HepG2 (cell line): Measurements from ENCODE around the gene TMEM145. TPM values are rescaled to one million over a fixed set of nuclear protein-coding genes. Genes with fewer than 3 reads are reported as not detected.

Experiments used
- ATAC-seq: fragments of 200-7000 bp; cut with Tn5 transposase; 3 replicates; pipeline ENCODE4 v1.9.1; 2020; ENCODE audit warnings: mild to moderate bottlenecking, moderate library complexity
- BruUV-seq: library from RNA; stranded (reverse); fragments of 400-500 nt; replicated peaks from 2 replicates; lab custom pipeline; 2021; lab: Mats Ljungman, UMichigan
- CTCF ChIA-PET: fragments of 300-600 bp; formaldehyde crosslinking; extraction: SDS; loops from one replicate; lab custom pipeline; 2021; ENCODE audit warnings: low total read pairs, inconsistent platforms, low intra/inter-chr PET ratio; lab: Yijun Ruan, JAX
- POLR2A ChIA-PET: fragments of 350-600 bp; sonication (Branson Sonifier 250); formaldehyde crosslinking; loops from one replicate; lab custom pipeline; 2020; ENCODE audit warnings: antibody characterized with exemption, inconsistent platforms; lab: Yijun Ruan, JAX
- DNase-seq: peaks from one replicate; pipeline ENCODE4 v3.0.0-alpha.2; 2015; ENCODE audit warnings: low spot score
- FAIRE-seq: peaks from 3 replicates; lab custom pipeline; 2011; peaks lifted over from hg19 to GRCh38; lab: Jason Lieb, UNC
- H2AFZ ChIP-seq: one replicate; pipeline ENCODE4 v1.6.1; 2011; ENCODE audit warnings: low read length, inconsistent platforms
- H3K27ac ChIP-seq: fragments of 300-600 bp; 3 replicates; pipeline ENCODE4 v1.8.0; 2011; ENCODE audit warnings: mixed run types, mild to moderate bottlenecking, mixed read lengths, low read length, inconsistent platforms; ENCODE audit not compliant: insufficient read depth; ENCODE audit errors: extremely low read length
- H3K27me3 ChIP-seq, 2 experiments: fragments of 200-600 bp in 1 of 2; 2 replicates in 1 of 2; 3 replicates in 1 of 2; pipeline versions ENCODE4 v1.6.0 to v1.8.0; 2011; ENCODE audit warnings: low read length in 2 of 2, mild to moderate bottlenecking in 2 of 2, moderate library complexity in 2 of 2, inconsistent platforms in 1 of 2; ENCODE audit not compliant: insufficient read depth in 2 of 2, control insufficient read depth in 1 of 2
- H3K36me3 ChIP-seq, 2 experiments: fragments of 200-600 bp in 1 of 2; replicated peaks in 1 of 2; 2 replicates in 1 of 2; 3 replicates in 1 of 2; pipeline versions ENCODE4 v1.5.1 to v1.8.0; 2011; ENCODE audit warnings: low read length in 2 of 2, inconsistent platforms in 1 of 2; ENCODE audit not compliant: insufficient read depth in 2 of 2, control insufficient read depth in 1 of 2
- H3K4me1 ChIP-seq: 2 replicates; pipeline ENCODE4 v1.5.1; 2012; ENCODE audit warnings: low read length, inconsistent platforms; ENCODE audit not compliant: insufficient read depth
- H3K4me2 ChIP-seq: 2 replicates; pipeline ENCODE4 v1.6.0; 2011; ENCODE audit warnings: low read depth, low read length, inconsistent platforms
- H3K4me3 ChIP-seq, 3 experiments: fragments of 200-600 bp in 1 of 3; sonication (generic), shearing (Covaris generic) in 1 of 3; replicated peaks in 1 of 3; 2 replicates each; pipeline ENCODE4 v1.5.1; 2011 to 2016; ENCODE audit warnings: low read length in 3 of 3, inconsistent platforms in 2 of 3, low read depth in 2 of 3, mild to moderate bottlenecking in 2 of 3, control low read depth in 1 of 3, mixed read lengths in 1 of 3; ENCODE audit not compliant: insufficient read depth in 1 of 3
- H3K79me2 ChIP-seq: one replicate; pipeline ENCODE4 v1.6.1; 2011; ENCODE audit warnings: low read length, inconsistent platforms; ENCODE audit not compliant: insufficient read depth
- H3K9ac ChIP-seq: 2 replicates; pipeline ENCODE4 v1.6.0; 2011; ENCODE audit warnings: mild to moderate bottlenecking, low read depth, low read length, inconsistent platforms; ENCODE audit not compliant: insufficient read depth
- H3K9me3 ChIP-seq: 2 replicates; pipeline ENCODE4 v1.5.1; 2012; ENCODE audit warnings: mild to moderate bottlenecking, low read length
- H4K20me1 ChIP-seq: 2 replicates; pipeline ENCODE4 v1.6.0; 2011; ENCODE audit warnings: inconsistent platforms, mild to moderate bottlenecking, low read length, moderate library complexity; ENCODE audit not compliant: insufficient read depth
- JDP2 ChIP-seq: sonication (generic); formaldehyde crosslinking; IDR thresholded peaks from 2 replicates; pipeline ENCODE4 v1.8.1; 2022; ENCODE audit warnings: missing genetic modification reagents, borderline replicate concordance
- MAF1 ChIP-seq: sonication (generic); formaldehyde crosslinking; IDR thresholded peaks from 2 replicates; pipeline ENCODE4 v1.5.0; 2020; ENCODE audit warnings: missing genetic modification reagents, borderline replicate concordance
- MAX ChIP-seq: IDR thresholded peaks from 2 replicates; pipeline ENCODE4 v1.6.1; 2012; ENCODE audit warnings: inconsistent platforms
- MXI1 ChIP-seq: IDR thresholded peaks from 3 replicates; pipeline ENCODE4 v1.6.1; 2012; ENCODE audit warnings: low read depth, low read length, inconsistent platforms, borderline replicate concordance
- PATZ1 ChIP-seq: sonication (generic); formaldehyde crosslinking; IDR thresholded peaks from 2 replicates; pipeline ENCODE4 v1.4.0; 2020; ENCODE audit warnings: missing genetic modification reagents
- POLR2G ChIP-seq: fragments of 200-400 bp; formaldehyde crosslinking; IDR thresholded peaks from 2 replicates; pipeline ENCODE4 v1.6.1; 2018; ENCODE audit warnings: mild to moderate bottlenecking, low read depth, low read length, moderate library complexity
- RAD21 ChIP-seq: fragments of 450-650 bp; formaldehyde crosslinking; IDR thresholded peaks from 2 replicates; pipeline ENCODE4 v1.5.0; 2020; ENCODE audit warnings: mild to moderate bottlenecking
- RFXAP ChIP-seq: sonication (generic); formaldehyde crosslinking; IDR thresholded peaks from 2 replicates; pipeline ENCODE4 v1.4.0; 2020; ENCODE audit warnings: missing genetic modification reagents, borderline replicate concordance
- SP5 ChIP-seq: IDR thresholded peaks from 2 replicates; pipeline ENCODE4 v1.6.1; 2016; ENCODE audit warnings: low read depth, borderline replicate concordance
- THAP11 ChIP-seq: IDR thresholded peaks from 2 replicates; pipeline ENCODE4 v1.6.1; 2016; ENCODE audit warnings: missing biosample characterization, missing genetic modification reagents
- ZBTB2 ChIP-seq: sonication (generic); formaldehyde crosslinking; IDR thresholded peaks from 2 replicates; pipeline ENCODE4 v1.8.0; 2022; ENCODE audit warnings: low read depth, missing genetic modification reagents
- ZNF136 ChIP-seq: sonication (generic); formaldehyde crosslinking; IDR thresholded peaks from 2 replicates; pipeline ENCODE4 v1.8.1; 2022; ENCODE audit warnings: low read depth, mild to moderate bottlenecking, moderate library complexity, missing genetic modification reagents
- ZNF256 ChIP-seq: sonication (generic); formaldehyde crosslinking; conservative IDR thresholded peaks from 2 replicates; pipeline ENCODE4 v1.4.0; 2020; ENCODE audit warnings: missing genetic modification reagents
- ZNF430 ChIP-seq: sonication (generic); formaldehyde crosslinking; IDR thresholded peaks from 2 replicates; pipeline ENCODE4 v1.9.0; 2021; ENCODE audit warnings: mild to moderate bottlenecking, missing genetic modification reagents
- ZNF512 ChIP-seq: sonication (generic); formaldehyde crosslinking; IDR thresholded peaks from 2 replicates; pipeline ENCODE4 v1.4.0; 2020; ENCODE audit warnings: mild to moderate bottlenecking, missing genetic modification reagents
- WGBS: methylation state at CpG from one replicate; pipeline ENCODE4 v1.1.6; 2017; ENCODE audit warnings: low lambda C conversion rate; 5-methylcytosine and 5-hydroxymethylcytosine counted together
- in situ Hi-C: cut with HindIII; loops from 2 replicates; pipeline ENCODE4 v1.10.0; 2017; ENCODE audit warnings: low pct_unique_long_range_greater_than_20kb; ENCODE audit not compliant: extremely low pct_ligation_motif_present
- intact Hi-C: fragments of 100-400 bp; cut with micrococcal nuclease; formaldehyde crosslinking; loops from one replicate; pipeline ENCODE4 v1.10.0; 2022; ENCODE audit not compliant: unreplicated experiment
- polyA plus RNA-seq, 8 experiments: library from polyadenylated mRNA; depleted of rRNA in 3 of 8; stranded (reverse) in 7 of 8; unstranded in 1 of 8; fragments of >200 nt; fragmentation: Illumina TruSeq in 4 of 8; extraction: Trizol in 4 of 8; gene quantifications; 2 replicates each; pipeline versions ENCODE4 v1.2.1 to v1.2.3, GENCODE V29; 2011 to 2016; ENCODE audit warnings: low read depth in 4 of 8, missing spikeins in 1 of 8, mixed read lengths in 1 of 8; ENCODE audit not compliant: insufficient read depth in 1 of 8
- total RNA-seq, 5 experiments: library from RNA; depleted of rRNA; stranded (reverse); fragments of >200 nt; fragmentation: Illumina TruSeq; extraction: Trizol; gene quantifications; 2 replicates each; pipeline ENCODE4 v1.2.3, GENCODE V29; 2016; ENCODE audit warnings: low read depth in 1 of 5
- TF ChIP-seq, protein P1 (sequence below), 2 experiments: sonication (generic) in 1 of 2; formaldehyde crosslinking in 1 of 2; IDR thresholded peaks; 2 replicates each; pipeline versions ENCODE4 v1.5.1 to v1.6.1; 2011 to 2020; ENCODE audit warnings: borderline replicate concordance in 1 of 2, low read depth in 1 of 2, low read length in 1 of 2, mild to moderate bottlenecking in 1 of 2, missing genetic modification reagents in 1 of 2, moderate library complexity in 1 of 2

Gene TMEM145
- total and polyA plus RNA-seq, 2 of the 13 experiments (the other 11 are each of a cell fraction or from before 2014, with no cell fraction given): 0.07 to 5.1 TPM

- Histone ChIP-seq H3K9ac (peak overlapping the region; percentile 72), H3K9me3 (no peaks in the 10 kb centered on the region), H3K4me3 (peak overlapping the region in 2 of 3 experiments; percentile 70 to 82; a peak in 3 of 6 replicates), H3K4me2 (no peak overlapping the region), H3K27ac (peak overlapping the region; percentile 60), H3K36me3 (peaks cover 15 to 24% of the 10 kb centered on the region in 2 experiments; a peak in 4 of 5 replicates), H3K79me2 (peaks cover 29% of the 10 kb centered on the region), H4K20me1 (peaks cover 11% of the 10 kb centered on the region; the same call in 1 of the 2 replicates), H3K4me1 (peaks cover 48% of the 10 kb centered on the region), H2AFZ (no peak overlapping the region), H3K27me3 (no peaks in the 10 kb centered on the region; a peak in 1 of 5 replicates)
- DNase-seq: no peak
- no peak for FAIRE-seq
- no peak for ATAC-seq
- intact Hi-C loops: no loop called here
- in situ Hi-C loops: no loop called here
- no TSS peak for BruUV-seq
- no CpG with 5 or more reads among the region's 76 CpGs for WGBS
- ChIA-PET POLR2A (interaction anchor here (0.5 to 1.7 kb wide), 2 partner anchors 18 to 41 kb away, joined by 3 to 9 read pairs; partner anchors contain the start of genes GSK3A, PAFAH1B3 and PRR19), CTCF (no interaction called here)
- TF ChIP-seq SP5 (CRISPR knock-in tag) (0 out of 2 replicates have a peak, but pooled peaks have one; percentile 18), JDP2 (CRISPR knock-in tag) (no peak), RFXAP (CRISPR knock-in tag) (no peak), THAP11 (CRISPR knock-in tag) (0 out of 2 replicates have a peak, but pooled peaks have one; percentile 4), ZNF256 (CRISPR knock-in tag) (no peak), MAX (peak; percentile 41), PATZ1 (peak; percentile 65), ZNF430 (no peak), RAD21 (0 out of 2 replicates have a peak, but pooled peaks have one; percentile 15), ZNF136 (CRISPR knock-in tag) (no peak), MAF1 (CRISPR knock-in tag) (no peak), ZBTB2 (peak; percentile 87), MXI1 (peak; percentile 2; the same call in 1 of the 3 replicates), ZNF512 (no peak), POLR2G (0 out of 2 replicates have a peak, but pooled peaks have one; percentile 44)
- TF ChIP-seq, protein P1, sequence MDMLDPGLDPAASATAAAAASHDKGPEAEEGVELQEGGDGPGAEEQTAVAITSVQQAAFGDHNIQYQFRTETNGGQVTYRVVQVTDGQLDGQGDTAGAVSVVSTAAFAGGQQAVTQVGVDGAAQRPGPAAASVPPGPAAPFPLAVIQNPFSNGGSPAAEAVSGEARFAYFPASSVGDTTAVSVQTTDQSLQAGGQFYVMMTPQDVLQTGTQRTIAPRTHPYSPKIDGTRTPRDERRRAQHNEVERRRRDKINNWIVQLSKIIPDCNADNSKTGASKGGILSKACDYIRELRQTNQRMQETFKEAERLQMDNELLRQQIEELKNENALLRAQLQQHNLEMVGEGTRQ (IDR thresholded peaks at IDR 0.05; ENCODE audit: low read depth, low read length): no peak
- TF ChIP-seq, protein P1 (CRISPR knock-in tag; IDR thresholded peaks at IDR 0.05; ENCODE audit: borderline replicate concordance): no peak
These were observed 29.0 kb upstream of the TMEM145 start for GRCh38 chr19:42284066-42284501.
